ENCODE measurements around the gene KCNAB1.

The KCNAB1 gene

DNA sequence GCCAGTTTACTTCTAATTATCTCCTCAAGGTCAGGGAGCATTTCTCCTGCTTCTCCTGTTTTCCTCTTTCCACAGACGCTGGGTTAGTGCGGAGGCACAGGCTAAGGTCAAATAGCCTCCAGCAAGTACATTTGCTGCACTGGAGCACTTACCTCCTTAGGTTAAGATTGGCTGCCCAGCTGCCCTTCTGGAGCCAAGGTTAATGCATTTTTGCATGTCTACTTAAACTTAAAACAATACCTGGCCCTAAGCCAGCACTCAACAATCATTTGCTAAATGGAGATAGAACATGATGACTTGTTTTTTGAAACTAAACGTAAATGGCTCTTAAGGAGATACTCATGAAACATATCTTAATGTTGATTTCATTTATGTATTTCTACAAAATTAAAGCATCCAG, 351.1 kb downstream of the KCNAB1 start:
- no peak overlapping the region for H3K4me3 ChIP-seq (ENCODE audit: control insufficient read depth, low read depth, low read length)
- TF ChIP-seq, protein P1, sequence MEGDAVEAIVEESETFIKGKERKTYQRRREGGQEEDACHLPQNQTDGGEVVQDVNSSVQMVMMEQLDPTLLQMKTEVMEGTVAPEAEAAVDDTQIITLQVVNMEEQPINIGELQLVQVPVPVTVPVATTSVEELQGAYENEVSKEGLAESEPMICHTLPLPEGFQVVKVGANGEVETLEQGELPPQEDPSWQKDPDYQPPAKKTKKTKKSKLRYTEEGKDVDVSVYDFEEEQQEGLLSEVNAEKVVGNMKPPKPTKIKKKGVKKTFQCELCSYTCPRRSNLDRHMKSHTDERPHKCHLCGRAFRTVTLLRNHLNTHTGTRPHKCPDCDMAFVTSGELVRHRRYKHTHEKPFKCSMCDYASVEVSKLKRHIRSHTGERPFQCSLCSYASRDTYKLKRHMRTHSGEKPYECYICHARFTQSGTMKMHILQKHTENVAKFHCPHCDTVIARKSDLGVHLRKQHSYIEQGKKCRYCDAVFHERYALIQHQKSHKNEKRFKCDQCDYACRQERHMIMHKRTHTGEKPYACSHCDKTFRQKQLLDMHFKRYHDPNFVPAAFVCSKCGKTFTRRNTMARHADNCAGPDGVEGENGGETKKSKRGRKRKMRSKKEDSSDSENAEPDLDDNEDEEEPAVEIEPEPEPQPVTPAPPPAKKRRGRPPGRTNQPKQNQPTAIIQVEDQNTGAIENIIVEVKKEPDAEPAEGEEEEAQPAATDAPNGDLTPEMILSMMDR (IDR thresholded peaks at IDR 0.05; ENCODE audit: control insufficient read depth, insufficient read depth, low read depth, low read length, missing control alignments) = no peak
- DNase-seq (ENCODE audit: low read depth) = no peak

DNA sequence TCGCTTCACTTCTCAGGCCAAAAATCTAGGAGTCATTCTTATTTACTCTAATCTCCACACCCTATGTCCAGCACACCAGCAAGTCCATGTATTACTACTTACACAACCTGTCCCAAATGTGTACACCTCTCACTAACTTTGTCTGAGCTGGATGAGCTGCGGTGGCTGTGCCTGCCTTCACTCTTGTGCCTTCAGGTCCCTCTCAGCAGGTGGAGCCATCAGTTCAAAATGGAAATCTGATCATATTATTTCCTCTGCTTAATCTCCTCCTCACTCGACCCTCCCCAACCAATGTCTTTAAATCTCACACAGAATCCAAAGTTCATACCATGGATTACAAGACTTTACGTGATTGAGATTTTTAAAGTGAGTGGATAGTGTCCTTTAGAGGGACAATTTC, 351.8 kb downstream of the KCNAB1 start:
- no peak for DNase-seq (ENCODE audit: low read depth)
- H3K4me3 ChIP-seq (ENCODE audit: control insufficient read depth, low read depth, low read length) = no peak overlapping the region
- TF ChIP-seq, protein P1 (IDR thresholded peaks at IDR 0.05; ENCODE audit: control insufficient read depth, insufficient read depth, low read depth, low read length, missing control alignments) = no peak

GRCh38 chr3:156472684-156473083, 352.3 kb downstream of the KCNAB1 start:
- H3K4me3 ChIP-seq (ENCODE audit: control insufficient read depth, low read depth, low read length) = no peak overlapping the region
- TF ChIP-seq, protein P1 (IDR thresholded peaks at IDR 0.05; ENCODE audit: control insufficient read depth, insufficient read depth, low read depth, low read length, missing control alignments) = no peak
- no peak for DNase-seq (ENCODE audit: low read depth)

- DNase-seq (ENCODE audit: low read depth) = no peak
- TF ChIP-seq, protein P1 (IDR thresholded peaks at IDR 0.05; ENCODE audit: control insufficient read depth, insufficient read depth, low read depth, low read length, missing control alignments) = no peak
- no peak overlapping the region for H3K4me3 ChIP-seq (ENCODE audit: control insufficient read depth, low read depth, low read length)
These were observed 353.0 kb downstream of the KCNAB1 start for GRCh38 chr3:156473341-156473740.

DNA sequence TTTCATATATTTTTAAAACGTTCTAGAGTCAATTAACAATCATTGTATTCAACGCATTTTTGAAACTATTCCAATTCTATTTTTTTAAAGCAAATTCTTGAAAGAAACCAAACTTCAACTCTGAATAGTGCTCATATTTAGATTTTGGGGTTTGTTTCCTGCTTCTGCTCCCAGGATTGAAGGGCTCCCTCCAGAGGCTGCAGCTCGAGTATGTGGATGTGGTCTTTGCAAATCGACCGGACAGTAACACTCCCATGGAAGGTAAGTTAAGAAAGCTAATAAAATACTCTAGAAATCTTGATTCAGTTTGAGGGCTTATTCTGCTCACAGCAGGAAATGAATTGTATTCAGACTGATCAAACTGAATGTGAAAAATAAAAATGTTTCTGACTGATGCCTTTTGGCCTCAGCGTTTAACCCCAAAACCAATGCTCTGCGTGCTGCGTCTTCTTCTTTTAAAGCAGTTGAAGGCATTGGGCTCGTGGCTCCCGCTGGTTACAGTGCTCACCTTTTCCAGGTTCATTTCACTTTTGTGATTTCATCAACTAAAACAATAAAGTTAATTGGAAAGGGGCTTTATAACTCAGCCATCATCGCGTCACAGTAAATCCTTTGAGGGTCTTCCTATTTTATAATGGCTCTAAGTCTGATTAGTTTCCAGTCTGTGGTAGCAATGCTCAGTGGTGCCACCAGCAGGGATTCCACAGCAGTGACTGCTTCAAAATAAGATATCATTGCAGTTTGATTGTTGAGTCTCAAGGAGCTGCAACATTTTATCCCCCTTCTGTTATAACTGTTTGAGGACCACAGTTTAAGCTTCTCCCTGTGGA, 354.4 kb downstream of the KCNAB1 start:
- DNase-seq (ENCODE audit: low read depth) = no peak
- no peak overlapping the region for H3K4me3 ChIP-seq (ENCODE audit: control insufficient read depth, low read depth, low read length)
- TF ChIP-seq, protein P1 (IDR thresholded peaks at IDR 0.05; ENCODE audit: control insufficient read depth, insufficient read depth, low read depth, low read length, missing control alignments) = peak; percentile 39

DNA sequence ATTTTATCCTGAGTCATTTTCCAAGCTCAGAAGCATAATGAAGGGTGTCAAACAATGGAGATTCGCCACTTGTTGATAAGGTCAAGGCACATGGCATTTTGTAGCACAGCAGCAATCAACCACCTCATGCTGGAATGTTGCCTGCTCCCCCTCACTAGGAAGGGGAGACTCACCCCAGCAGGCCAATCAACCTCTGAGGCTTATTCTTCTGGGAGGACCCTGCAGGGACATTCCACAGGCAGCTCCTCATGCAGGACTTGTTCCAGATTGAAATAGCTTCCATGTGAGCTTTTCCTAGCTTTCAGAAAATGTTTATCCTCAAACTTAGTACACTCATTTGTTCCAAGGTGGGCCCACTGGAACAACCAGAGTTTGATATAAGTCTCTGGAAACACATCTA, 356.9 kb downstream of the KCNAB1 start:
- no peak overlapping the region for H3K4me3 ChIP-seq (ENCODE audit: control insufficient read depth, low read depth, low read length)
- peak; percentile 32 for DNase-seq (ENCODE audit: low read depth)
- TF ChIP-seq, protein P1 (IDR thresholded peaks at IDR 0.05; ENCODE audit: control insufficient read depth, insufficient read depth, low read depth, low read length, missing control alignments) = no peak

All from AG09309 (cell line).